CD4-positive, alpha-beta memory T cell (primary cell): ENCODE measurements around the gene APOL4. TPM values are rescaled to one million over a fixed set of nuclear protein-coding genes. Genes with fewer than 3 reads are reported as not detected.

Experiments used
- CTCF ChIA-PET: fragments of 350-600 bp; sonication (Branson Sonifier 250); formaldehyde crosslinking; loops from one replicate; lab custom pipeline; 2021; ENCODE audit warnings: inconsistent platforms; ENCODE audit not compliant: partially characterized antibody; lab: Charles Lee
- POLR2A ChIA-PET: fragments of 350-600 bp; sonication (Branson Sonifier 250); formaldehyde crosslinking; loops from one replicate; lab custom pipeline; 2021; ENCODE audit not compliant: partially characterized antibody; lab: Charles Lee
- DNase-seq, 5 donors: peaks; one replicate each; pipeline versions ENCODE4 v3.0.0 to v3.0.0-alpha.2; 2020 to 2022; ENCODE audit warnings: mixed read lengths in 1 of 5
- H3K27ac ChIP-seq: one replicate; pipeline ENCODE4 v1.7.0; 2013; ENCODE audit warnings: low read depth, low read length
- H3K27me3 ChIP-seq: 2 replicates; pipeline ENCODE4 v1.7.0; 2013; ENCODE audit warnings: mild to moderate bottlenecking, low read length, moderate library complexity; ENCODE audit not compliant: insufficient read depth
- H3K36me3 ChIP-seq: 2 replicates; pipeline ENCODE4 v1.7.0; 2013; ENCODE audit warnings: mild to moderate bottlenecking, low read length, moderate library complexity; ENCODE audit not compliant: insufficient read depth
- H3K4me1 ChIP-seq: 2 replicates; pipeline ENCODE4 v1.7.0; 2013; ENCODE audit warnings: mild to moderate bottlenecking, low read length, moderate library complexity; ENCODE audit not compliant: insufficient read depth
- H3K4me3 ChIP-seq, 2 donors: one replicate each; pipeline ENCODE4 v1.7.0; 2013; ENCODE audit warnings: low read length in 2 of 2, mild to moderate bottlenecking in 1 of 2
- H3K9me3 ChIP-seq, 2 donors: one replicate each; pipeline ENCODE4 v1.7.0; 2013; ENCODE audit warnings: low read length in 2 of 2, control low read depth in 1 of 2; ENCODE audit not compliant: control insufficient read depth in 1 of 2
- H3K27ac Mint-ChIP-seq, 7 donors: one replicate each; pipeline ENCODE4 v1.8.0; 2020 to 2021; ENCODE audit warnings: mixed read lengths in 7 of 7, mild to moderate bottlenecking in 6 of 7, inconsistent platforms in 3 of 7, moderate library complexity in 3 of 7
- H3K27me3 Mint-ChIP-seq, 2 donors: one replicate each; pipeline ENCODE4 v1.8.0; 2020 to 2021; ENCODE audit warnings: mixed read lengths in 2 of 2
- H3K36me3 Mint-ChIP-seq, 2 donors: one replicate each; pipeline ENCODE4 v1.8.0; 2020 to 2021; ENCODE audit warnings: mixed read lengths in 2 of 2, inconsistent platforms in 1 of 2, mild to moderate bottlenecking in 1 of 2
- H3K4me1 Mint-ChIP-seq, 4 donors: one replicate each; pipeline ENCODE4 v1.8.0; 2020 to 2021; ENCODE audit warnings: mixed read lengths in 4 of 4, mild to moderate bottlenecking in 1 of 4
- H3K4me3 Mint-ChIP-seq, 8 donors: one replicate each; pipeline ENCODE4 v1.8.0; 2020 to 2021; ENCODE audit warnings: mixed read lengths in 8 of 8, mild to moderate bottlenecking in 7 of 8, moderate library complexity in 6 of 8, inconsistent platforms in 3 of 8
- H3K9me3 Mint-ChIP-seq, 8 donors: one replicate each; pipeline ENCODE4 v1.8.0; 2020 to 2021; ENCODE audit warnings: mixed read lengths in 8 of 8, mild to moderate bottlenecking in 5 of 8, inconsistent platforms in 3 of 8, moderate library complexity in 1 of 8
- intact Hi-C: fragments of 100-400 bp; cut with micrococcal nuclease; formaldehyde crosslinking; loops from one replicate; pipeline ENCODE4 v1.15.1; 2023
- polyA plus RNA-seq, 2 donors: library from polyadenylated mRNA; unstranded; fragments of 300-500 nt; fragmentation: Illumina TruSeq; gene quantifications; one replicate each; pipeline ENCODE4 v1.2.3, GENCODE V29; 2021
- total RNA-seq, 2 experiments: library from RNA; stranded (reverse); gene quantifications; one replicate each; pipeline ENCODE4 v1.2.3, GENCODE V29; 2021

APOL4 gene
- total and polyA plus RNA-seq, 4 experiments from 2014 or later: not detected

GRCh38 chr22:36196254-36197064 lies 5.2 kb downstream of the APOL4 start:
- ChIA-PET CTCF (interaction anchor here (0.7 to 1.8 kb wide), 4 partner anchors 82 to 90 kb away, joined by 4 to 11 read pairs (median 4); no protein-coding TSS in a partner anchor), POLR2A (no interaction called here)
- Mint-ChIP-seq H3K27ac (peak overlapping the region in 1 of 7 donors; percentile 46), H3K4me1 (peaks cover 2 to 22% (median 6%) of the 10 kb centered on the region in 4 donors), H3K9me3 (no peaks in the 10 kb centered on the region), H3K36me3 (no peaks in the 10 kb centered on the region), H3K27me3 (peaks cover 5% of the 10 kb centered on the region in 2 donors), H3K4me3 (no peak overlapping the region)
- H3K4me1 ChIP-seq: no peaks in the 10 kb centered on the region
- no peaks in the 10 kb centered on the region for H3K9me3 ChIP-seq
- intact Hi-C loops: no loop called here
- no peak overlapping the region for H3K4me3 ChIP-seq
- no peak for DNase-seq
- H3K27me3 ChIP-seq: no peaks in the 10 kb centered on the region
- H3K27ac ChIP-seq: no peak overlapping the region
- H3K36me3 ChIP-seq: no peaks in the 10 kb centered on the region

- no peaks in the 10 kb centered on the region for H3K36me3 Mint-ChIP-seq
- H3K9me3 ChIP-seq: no peaks in the 10 kb centered on the region
- no peaks in the 10 kb centered on the region for H3K27me3 ChIP-seq
- CTCF ChIA-PET: interaction anchor here (0.7 to 2.3 kb wide), 10 partner anchors 16 to 292 kb away, joined by 3 to 11 read pairs (median 4); partner anchors contain the start of gene APOL2
- no peaks in the 10 kb centered on the region for H3K4me1 ChIP-seq
- peaks cover 4 to 8% of the 10 kb centered on the region in 2 donors for H3K27me3 Mint-ChIP-seq
- DNase-seq: peak in 4 of 5 donors; percentile 28 to 32 (median 30)
- POLR2A ChIA-PET: interaction anchor here (0.7 kb wide), 1 partner anchor 44 kb away, joined by 3 read pairs; the partner anchor contains the start of gene APOL2
- H3K4me3 Mint-ChIP-seq: no peak overlapping the region
- H3K36me3 ChIP-seq: no peaks in the 10 kb centered on the region
- no peak overlapping the region for H3K27ac Mint-ChIP-seq
- no peaks in the 10 kb centered on the region for H3K9me3 Mint-ChIP-seq
- peaks cover 2 to 22% (median 6%) of the 10 kb centered on the region in 4 donors for H3K4me1 Mint-ChIP-seq
- intact Hi-C loops: loop anchor here (2.0 kb wide), 1 partner anchor 82 kb away; no protein-coding TSS in a partner anchor
- no peak overlapping the region for H3K4me3 ChIP-seq
- H3K27ac ChIP-seq: no peak overlapping the region
Observed at GRCh38 chr22:36194971-36195370, 6.6 kb downstream of the APOL4 start.

- no peaks in the 10 kb centered on the region for H3K36me3 Mint-ChIP-seq
- peaks cover 4 to 8% of the 10 kb centered on the region in 2 donors for H3K27me3 Mint-ChIP-seq
- H3K27me3 ChIP-seq: no peaks in the 10 kb centered on the region
- H3K4me3 Mint-ChIP-seq: no peak overlapping the region
- H3K27ac Mint-ChIP-seq: no peak overlapping the region
- H3K4me1 Mint-ChIP-seq: peaks cover 2 to 22% (median 6%) of the 10 kb centered on the region in 4 donors
- no peaks in the 10 kb centered on the region for H3K4me1 ChIP-seq
- no peaks in the 10 kb centered on the region for H3K9me3 Mint-ChIP-seq
- H3K27ac ChIP-seq: no peak overlapping the region
- CTCF ChIA-PET: interaction anchor here (0.7 to 3.7 kb wide), 12 partner anchors 13 to 292 kb away, joined by 3 to 14 read pairs (median 4); partner anchors contain the start of gene APOL2
- H3K36me3 ChIP-seq: no peaks in the 10 kb centered on the region
- intact Hi-C loops: loop anchor here (2.0 kb wide), 1 partner anchor 82 kb away; no protein-coding TSS in a partner anchor
- POLR2A ChIA-PET: interaction anchor here (0.7 kb wide), 1 partner anchor 44 kb away, joined by 3 read pairs; the partner anchor contains the start of gene APOL2
- H3K4me3 ChIP-seq: no peak overlapping the region
- H3K9me3 ChIP-seq: no peaks in the 10 kb centered on the region
- DNase-seq: no peak
Observed at GRCh38 chr22:36194385-36194784, 7.2 kb downstream of the APOL4 start.

DNA sequence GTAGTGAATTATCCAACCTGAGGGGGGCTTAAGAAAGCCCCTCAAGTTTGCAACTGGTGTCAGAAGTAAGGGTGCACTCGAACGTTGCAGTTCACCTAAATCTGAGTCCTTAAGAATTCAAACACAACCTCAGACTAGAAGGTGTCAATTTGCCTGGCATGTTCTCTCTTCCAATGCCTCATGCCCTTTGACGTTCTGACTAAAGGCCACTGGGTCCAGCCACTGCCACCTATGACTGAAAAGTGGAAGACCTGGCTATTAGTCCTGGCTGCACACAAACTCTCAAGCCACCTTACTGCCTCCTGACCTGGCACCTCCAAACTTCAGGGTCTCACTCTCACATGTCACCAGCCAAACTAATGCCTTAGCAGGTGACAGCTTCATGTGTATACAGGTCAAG lies 8.0 kb downstream of the APOL4 start:
- Histone ChIP-seq H3K4me3 (no peak overlapping the region), H3K27me3 (no peaks in the 10 kb centered on the region), H3K9me3 (no peaks in the 10 kb centered on the region), H3K27ac (no peak overlapping the region), H3K4me1 (no peaks in the 10 kb centered on the region), H3K36me3 (no peaks in the 10 kb centered on the region)
- intact Hi-C loops: no loop called here
- ChIA-PET CTCF (interaction anchor here (1.0 to 3.7 kb wide), 5 partner anchors 10 to 293 kb away, joined by 3 to 14 read pairs (median 5); partner anchors contain the start of gene APOL2), POLR2A (no interaction called here)
- Mint-ChIP-seq H3K27me3 (peaks cover 2 to 8% of the 10 kb centered on the region in 2 donors), H3K9me3 (no peaks in the 10 kb centered on the region), H3K4me3 (no peak overlapping the region), H3K36me3 (no peaks in the 10 kb centered on the region), H3K27ac (no peak overlapping the region), H3K4me1 (peaks cover 2 to 22% (median 6%) of the 10 kb centered on the region in 4 donors)
- DNase-seq: no peak

DNA sequence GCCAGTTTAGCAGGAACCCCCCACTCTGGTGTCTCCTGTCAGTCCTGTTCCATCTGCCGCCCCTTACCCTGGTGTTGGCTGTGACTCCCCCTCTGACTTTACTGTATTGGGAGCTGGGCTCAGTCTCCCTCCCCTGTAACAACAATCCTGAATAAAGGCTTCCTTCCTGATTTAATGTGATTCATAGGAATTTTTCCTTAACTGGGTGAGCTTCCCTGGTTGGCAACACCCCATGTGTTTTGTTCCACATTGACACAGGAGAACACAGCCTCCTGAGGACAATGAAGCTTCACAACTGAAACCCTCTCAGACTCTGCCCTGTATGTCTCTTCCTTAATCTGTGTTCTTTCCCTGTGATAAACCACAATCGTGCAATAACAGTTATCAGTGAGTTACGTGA lies 8.4 kb downstream of the APOL4 start:
- ChIA-PET POLR2A (no interaction called here), CTCF (interaction anchor here (1.2 to 3.7 kb wide), 4 partner anchors 10 to 293 kb away, joined by 3 to 14 read pairs (median 5); no protein-coding TSS in a partner anchor)
- no peaks in the 10 kb centered on the region for H3K27me3 ChIP-seq
- Mint-ChIP-seq H3K4me3 (no peak overlapping the region), H3K4me1 (peaks cover 2 to 19% (median 6%) of the 10 kb centered on the region in 4 donors), H3K36me3 (no peaks in the 10 kb centered on the region), H3K27ac (no peak overlapping the region), H3K9me3 (no peaks in the 10 kb centered on the region), H3K27me3 (peaks cover 2 to 10% of the 10 kb centered on the region in 2 donors)
- intact Hi-C loops: no loop called here
- H3K4me3 ChIP-seq: no peak overlapping the region
- no peaks in the 10 kb centered on the region for H3K9me3 ChIP-seq
- no peaks in the 10 kb centered on the region for H3K4me1 ChIP-seq
- H3K36me3 ChIP-seq: no peaks in the 10 kb centered on the region
- no peak for DNase-seq
- no peak overlapping the region for H3K27ac ChIP-seq

DNA sequence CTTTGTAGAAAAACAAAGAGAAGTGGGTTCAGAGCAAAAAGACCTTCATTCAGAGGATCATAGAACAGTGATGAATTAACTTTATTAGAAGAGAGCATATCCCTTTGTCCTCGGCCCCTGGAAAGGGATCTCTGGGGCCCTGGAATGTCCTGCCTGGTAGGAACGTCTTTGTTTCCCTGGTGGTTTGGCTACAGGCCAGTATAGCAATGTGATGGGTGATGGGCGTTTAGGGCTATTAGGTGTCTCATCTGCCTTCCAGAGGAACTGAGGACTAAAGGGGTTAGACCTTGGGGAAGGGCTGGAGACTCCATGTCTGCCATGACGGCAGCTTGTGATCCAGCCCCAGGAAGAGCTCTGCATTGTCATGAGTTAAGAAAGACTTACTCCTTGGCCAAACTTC lies 9.1 kb downstream of the APOL4 start:
- Mint-ChIP-seq H3K27ac (no peak overlapping the region), H3K4me3 (no peak overlapping the region), H3K36me3 (no peaks in the 10 kb centered on the region), H3K27me3 (peaks cover 2 to 10% of the 10 kb centered on the region in 2 donors), H3K9me3 (no peaks in the 10 kb centered on the region), H3K4me1 (peaks cover 2 to 13% (median 5%) of the 10 kb centered on the region in 4 donors)
- ChIA-PET CTCF (interaction anchor here (1.2 to 3.7 kb wide), 6 partner anchors 9 to 294 kb away, joined by 3 to 14 read pairs (median 4); no protein-coding TSS in a partner anchor), POLR2A (no interaction called here)
- Histone ChIP-seq H3K27ac (no peak overlapping the region), H3K27me3 (no peaks in the 10 kb centered on the region), H3K9me3 (no peaks in the 10 kb centered on the region), H3K36me3 (no peaks in the 10 kb centered on the region), H3K4me3 (no peak overlapping the region), H3K4me1 (no peaks in the 10 kb centered on the region)
- no peak for DNase-seq
- intact Hi-C loops: no loop called here
